ENCODE data around the gene LCN2. TPM values are rescaled to one million over a fixed set of nuclear protein-coding genes. Genes with fewer than 3 reads are reported as not detected.

The LCN2 gene
- total RNA-seq = not detected in 2 replicates

DNA sequence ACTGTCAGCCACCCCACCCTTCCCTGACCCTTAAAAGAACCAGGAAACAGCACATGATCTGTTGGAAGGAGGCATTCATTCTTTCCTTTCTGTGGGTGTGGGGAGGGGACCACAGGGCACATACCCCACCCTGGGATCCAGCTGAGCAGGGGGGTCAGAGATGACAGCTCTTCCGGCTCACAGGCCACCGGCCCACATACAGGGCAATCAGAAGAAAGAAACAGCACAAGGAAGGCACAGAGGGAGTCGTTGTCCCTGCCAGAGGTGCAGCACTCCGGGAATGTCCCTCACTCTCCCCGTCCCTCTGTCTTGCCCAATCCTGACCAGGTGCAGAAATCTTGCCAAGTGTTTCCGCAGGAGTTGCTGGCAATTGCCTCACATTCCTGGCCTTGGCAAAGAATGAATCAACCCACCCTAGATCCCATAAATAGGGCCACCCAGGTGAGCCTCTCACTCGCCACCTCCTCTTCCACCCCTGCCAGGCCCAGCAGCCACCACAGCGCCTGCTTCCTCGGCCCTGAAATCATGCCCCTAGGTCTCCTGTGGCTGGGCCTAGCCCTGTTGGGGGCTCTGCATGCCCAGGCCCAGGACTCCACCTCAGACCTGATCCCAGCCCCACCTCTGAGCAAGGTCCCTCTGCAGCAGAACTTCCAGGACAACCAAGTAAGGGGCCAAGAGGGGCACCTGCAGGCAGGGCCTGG, at the start of gene LCN2:
TSS of gene LCN2 (plus strand) at position 453 of the 701 bp plus-strand sequence. CDS start at position 526, 73 bp downstream.

DNA sequence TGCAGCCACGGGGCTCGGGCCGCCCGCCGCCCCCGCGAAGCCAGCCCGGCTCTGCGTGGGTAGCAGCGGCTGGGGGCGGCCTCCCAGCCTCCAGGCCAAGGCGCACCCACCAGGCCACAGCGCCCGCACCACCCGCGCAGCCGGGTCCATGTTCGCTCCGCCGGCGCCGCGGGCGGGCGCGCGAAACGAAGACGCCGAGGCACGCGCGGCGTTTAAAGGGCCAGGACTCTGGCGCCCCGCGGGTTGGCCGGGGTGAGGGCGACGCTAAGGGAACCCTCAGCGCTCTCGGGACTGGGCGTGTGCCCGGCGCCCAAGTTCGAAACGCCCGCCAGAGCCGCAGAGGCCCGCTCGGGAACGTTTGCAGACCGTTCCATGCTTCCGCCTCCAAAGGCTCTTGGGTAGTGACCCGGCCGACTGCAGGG, 21.7 kb upstream of the LCN2 start, which contains the start of gene PTGES2:
TSS of gene PTGES2 (minus strand) at position 162 of the 422 bp plus-strand sequence. CDS start at position 150, 12 bp downstream.

DNA sequence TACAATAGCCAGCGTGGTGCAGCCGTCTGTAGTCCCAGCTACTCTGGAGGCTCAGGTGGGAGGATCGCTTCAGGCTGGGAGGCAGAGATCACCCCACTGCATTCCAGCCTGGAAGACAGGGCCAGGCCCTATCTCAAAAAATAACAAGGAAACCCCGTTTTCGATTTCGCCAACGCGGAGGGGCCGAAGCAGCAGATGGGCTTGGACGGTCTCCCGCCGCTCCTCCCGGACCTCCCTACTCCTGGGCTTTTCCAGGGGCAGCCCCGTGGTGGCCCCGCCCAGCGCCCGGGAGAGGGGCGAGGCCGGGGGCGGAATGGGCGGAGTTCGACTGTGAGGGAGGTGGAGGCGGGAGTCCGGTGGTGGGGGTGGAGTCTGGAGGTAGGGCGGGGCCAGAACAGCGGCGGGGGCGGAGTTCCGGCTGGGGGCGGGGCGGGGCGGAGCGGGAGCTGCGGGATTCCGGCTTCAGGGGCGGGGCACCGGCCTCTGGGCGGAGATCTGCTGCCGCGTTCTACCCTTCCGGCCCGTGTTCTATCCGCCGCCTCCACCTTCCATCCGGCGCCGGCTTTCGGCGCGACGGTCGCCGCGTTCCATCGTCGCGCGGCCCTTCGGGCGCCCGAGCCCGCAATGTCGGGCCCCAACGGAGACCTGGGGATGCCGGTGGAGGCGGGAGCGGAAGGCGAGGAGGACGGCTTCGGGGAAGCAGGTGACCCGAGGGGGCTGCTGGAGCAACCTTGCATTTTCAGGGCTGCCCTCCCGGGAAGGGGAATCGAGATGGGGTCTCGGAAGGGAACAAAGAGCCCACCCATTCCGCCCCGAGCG, 10.7 kb downstream of the LCN2 start, which contains the start of gene BBLN:
TSS of gene BBLN (plus strand) at position 482 of the 819 bp plus-strand sequence. CDS start at position 625, 143 bp downstream.

DNA sequence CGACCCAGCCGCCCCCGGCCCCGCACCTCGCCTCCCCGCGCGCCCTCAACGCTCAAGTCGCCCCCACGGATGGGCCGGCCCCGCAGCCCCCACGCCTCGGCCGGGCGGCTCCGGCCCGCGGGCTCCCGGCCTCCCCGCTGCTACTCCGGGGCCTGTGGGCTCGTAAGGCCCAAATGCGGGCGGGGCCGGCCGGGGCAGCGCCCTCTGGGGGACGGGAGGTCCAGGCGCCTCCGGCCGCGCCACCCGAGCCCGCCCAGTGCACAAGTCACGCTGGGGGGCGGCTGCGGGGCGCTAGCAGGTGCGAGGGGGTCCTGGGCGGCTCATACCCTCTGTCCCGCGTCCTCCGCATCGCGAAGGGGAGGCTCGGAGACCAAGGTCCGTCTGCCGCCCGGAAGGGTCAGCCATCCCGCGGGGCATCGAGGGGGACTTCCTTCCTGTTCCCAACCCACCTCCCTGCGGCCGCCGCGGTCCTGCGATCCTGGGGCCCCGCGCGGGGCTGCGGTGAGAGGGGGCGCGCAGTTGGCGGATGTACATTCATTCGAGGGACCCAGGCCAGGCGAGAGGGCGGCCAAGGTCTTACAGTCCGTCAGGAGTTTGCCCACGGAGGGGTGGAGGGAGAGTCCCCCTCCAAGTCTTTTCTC, 42.3 kb downstream of the LCN2 start, which contains the start of gene CIZ1:
TSS of gene CIZ1 (minus strand) at position 167 of the 641 bp plus-strand sequence. CDS start 715 bp downstream, outside the sequence.

Other genes with a start within 250 kb of the LCN2 start
- gene ST6GALNAC6, start 249.8 kb upstream of the LCN2 start, total RNA-seq = 23.4 and 32.2 TPM in 2 replicates
- 38.3 and 53.8 TPM in 2 replicates for gene ST6GALNAC4, start 232.4 kb upstream of the LCN2 start, total RNA-seq
- gene PIP5KL1, start 218.7 kb upstream of the LCN2 start, total RNA-seq = 0.65 and 0.91 TPM in 2 replicates
- 5.9 and 8.8 TPM in 2 replicates for gene DPM2, start 211.6 kb upstream of the LCN2 start, total RNA-seq
- gene EEIG1, start 168.5 kb upstream of the LCN2 start, total RNA-seq = 0.97 and 1.4 TPM in 2 replicates
- 7.6 and 9.4 TPM in 2 replicates for gene NAIF1, start 82.1 kb upstream of the LCN2 start, total RNA-seq
- 15.9 and 20.1 TPM in 2 replicates for gene SLC25A25, start 81.2 kb upstream of the LCN2 start, total RNA-seq
- gene PTGES2, start 21.7 kb upstream of the LCN2 start, total RNA-seq = 75.1 and 88.7 TPM in 2 replicates
- gene BBLN, start 10.8 kb downstream of the LCN2 start, total RNA-seq = 22.5 and 40.3 TPM in 2 replicates
- gene CIZ1, start 42.1 kb downstream of the LCN2 start, total RNA-seq = 12.3 and 15.7 TPM in 2 replicates
- gene DNM1, start 53.9 kb downstream of the LCN2 start, total RNA-seq = 0.46 and 0.97 TPM in 2 replicates
- gene GOLGA2, start 126.6 kb downstream of the LCN2 start, total RNA-seq = 54.6 and 66.3 TPM in 2 replicates
- gene SWI5, start 126.8 kb downstream of the LCN2 start, total RNA-seq = 34.5 and 47.1 TPM in 2 replicates
- gene TRUB2, start 173.0 kb downstream of the LCN2 start, total RNA-seq = 15.3 and 21.4 TPM in 2 replicates
- 20.4 and 27.9 TPM in 2 replicates for gene COQ4, start 173.4 kb downstream of the LCN2 start, total RNA-seq
- gene SLC27A4, start 191.1 kb downstream of the LCN2 start, total RNA-seq = 20.5 and 24.5 TPM in 2 replicates
- gene URM1, start 221.9 kb downstream of the LCN2 start, total RNA-seq = 43.9 and 67.5 TPM in 2 replicates

All from epithelial cell of umbilical artery (primary cell).